Pancreas (tissue), 10 donors: Measurements from ENCODE around the gene FLOT1. TPM values are rescaled to one million over a fixed set of nuclear protein-coding genes. Genes with fewer than 3 reads are reported as not detected.
"Not testable (repeated sequence)": the region's sequence is repeated elsewhere in the genome, so short reads cannot be mapped to it uniquely, and the experiment has no call there.

Experiments used
- ATAC-seq, 4 donors: fragments of 200-7000 bp; cut with Tn5 transposase; one replicate each; pipeline versions ENCODE4 v1.8.0 to v1.9.1; 2020; ENCODE audit warnings: mild to moderate bottlenecking in 4 of 4, moderate library complexity in 4 of 4
- DNase-seq, 6 donors: peaks; one replicate each; pipeline ENCODE4 v3.0.0-alpha.2; 2020
- FAIRE-seq: peaks from 2 replicates; lab custom pipeline; 2012; peaks lifted over from hg19 to GRCh38; lab: Jason Lieb, UNC
- H3K27ac ChIP-seq, 4 donors: fragments of 200-600 bp; sonication (generic); 1 replicate in 3 of 4; 2 replicates in 1 of 4; pipeline versions ENCODE4 v1.5.0 to v1.8.0; 2020
- H3K27me3 ChIP-seq, 4 donors: fragments of 200-600 bp; one replicate each; pipeline ENCODE4 v1.8.0; 2021
- H3K36me3 ChIP-seq, 3 donors: fragments of 200-600 bp; sonication (generic) in 1 of 3; one replicate each; pipeline versions ENCODE4 v1.5.0 to v1.8.0; 2020 to 2021
- H3K4me1 ChIP-seq, 3 donors: fragments of 200-600 bp; one replicate each; pipeline ENCODE4 v1.8.0; 2021
- H3K4me3 ChIP-seq, 4 donors: fragments of 200-600 bp; sonication (generic) in 2 of 4; one replicate each; pipeline versions ENCODE4 v1.5.0 to v1.8.0; 2020 to 2021
- H3K9me3 ChIP-seq, 4 donors: fragments of 200-600 bp; one replicate each; pipeline ENCODE4 v1.8.0; 2021
- WGBS, 2 donors: extraction: QIAGEN DNeasy Blood & Tissue Kit; methylation state at CpG; one replicate each; pipeline ENCODE4 v1.1.7; 2013; 5-methylcytosine and 5-hydroxymethylcytosine counted together
- intact Hi-C, 3 donors: fragments of 100-400 bp; cut with DNase I; formaldehyde crosslinking; loops; one replicate each; pipeline versions ENCODE4 v1.11.1 to v1.14.2; 2022
- polyA plus RNA-seq, 2 donors: library from polyadenylated mRNA; stranded (reverse); fragments of 200-250 nt; gene quantifications; one replicate each; pipeline ENCODE4 v1.2.3, GENCODE V29; 2013
- total RNA-seq, 6 donors: library from RNA; stranded (reverse); fragmentation: NEBNext Ultra II Directional in 4 of 6; extraction: Animal tissue kit (Norgen Biotek cat#: 25700) in 4 of 6; gene quantifications; one replicate each; pipeline versions ENCODE4 v1.2.1 to v1.2.4, GENCODE V29; 2021 to 2023
- TF ChIP-seq, protein P1 (sequence below), 4 donors: fragments of 200-600 bp; sonication (generic) in 3 of 4; IDR thresholded peaks; one replicate each; pipeline versions ENCODE4 v1.5.0 to v1.8.0; 2021; ENCODE audit warnings: antibody characterized with exemption in 4 of 4
- donor health status: healthy with polysubstance abuse.
- donor health status: DM: no; HTN: no; CAD: no; lungs with moderate emphysema.
- donor health status: DM: no; HTN: no; CAD: no.
- donor health status: control.
- donor health status: control.
- donor health status: Bipolar disorder and iron deficiency.
- donor health status: DM: yes; HTN: yes; CAD: no.
- donor health status: DM: no; HTN: no; CAD: no.
- donor health status: DM: no; HTN: no; CAD: no.
- donor health status: DM: yes; HTN: yes; CAD: no.

FLOT1 gene
- total and polyA plus RNA-seq, 8 donors: 45.7 to 151 (median 61.8) TPM

DNA sequence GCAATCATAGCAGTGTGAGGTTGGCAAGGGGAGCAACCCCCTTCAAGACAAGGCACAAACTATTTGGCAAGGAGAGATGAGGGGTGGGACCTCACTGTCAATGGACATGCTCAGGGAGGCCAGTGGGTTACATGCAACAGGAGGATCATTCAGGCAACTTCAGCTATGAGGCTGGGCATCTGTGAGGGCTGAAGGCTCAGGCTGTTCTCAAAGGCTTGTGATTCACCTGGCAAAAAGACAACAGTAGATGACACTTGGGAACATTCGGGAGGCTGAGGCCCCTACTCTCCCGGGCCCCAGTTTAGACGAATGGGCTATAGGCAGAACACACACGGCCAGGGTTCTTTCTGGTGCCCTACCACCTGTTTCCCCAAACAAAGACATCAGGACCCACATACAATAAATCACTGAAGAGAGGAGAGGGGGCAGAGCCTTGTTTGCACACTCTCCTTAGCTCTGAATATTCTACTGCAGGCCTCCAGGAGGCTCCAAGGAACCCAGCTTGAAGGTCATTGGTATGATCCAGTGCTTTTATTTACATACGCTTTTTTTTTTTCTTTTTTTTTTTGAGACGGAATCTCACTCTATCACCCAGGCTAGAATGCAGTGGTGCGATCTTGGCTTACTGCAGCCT, 14.4 kb downstream of the FLOT1 start:
- 68 to 75% methylated on average over 7 of the region's 7 CpGs for WGBS, 2 donors
- intact Hi-C loops: loop anchor here in 2 of 3 donors (5.0 to 10.0 kb wide), 2 partner anchors 46 to 183 kb away; no protein-coding TSS in a partner anchor
- Histone ChIP-seq H3K9me3 (no peaks in the 10 kb centered on the region), H3K36me3 (peaks cover 0 to 46% (median 10%) of the 10 kb centered on the region in 3 donors), H3K27ac (no peak overlapping the region), H3K4me3 (no peak overlapping the region), H3K27me3 (no peaks in the 10 kb centered on the region), H3K4me1 (peaks cover 0 to 8% (median 3%) of the 10 kb centered on the region in 3 donors)
- ATAC-seq: no peak
- TF ChIP-seq, protein P1, sequence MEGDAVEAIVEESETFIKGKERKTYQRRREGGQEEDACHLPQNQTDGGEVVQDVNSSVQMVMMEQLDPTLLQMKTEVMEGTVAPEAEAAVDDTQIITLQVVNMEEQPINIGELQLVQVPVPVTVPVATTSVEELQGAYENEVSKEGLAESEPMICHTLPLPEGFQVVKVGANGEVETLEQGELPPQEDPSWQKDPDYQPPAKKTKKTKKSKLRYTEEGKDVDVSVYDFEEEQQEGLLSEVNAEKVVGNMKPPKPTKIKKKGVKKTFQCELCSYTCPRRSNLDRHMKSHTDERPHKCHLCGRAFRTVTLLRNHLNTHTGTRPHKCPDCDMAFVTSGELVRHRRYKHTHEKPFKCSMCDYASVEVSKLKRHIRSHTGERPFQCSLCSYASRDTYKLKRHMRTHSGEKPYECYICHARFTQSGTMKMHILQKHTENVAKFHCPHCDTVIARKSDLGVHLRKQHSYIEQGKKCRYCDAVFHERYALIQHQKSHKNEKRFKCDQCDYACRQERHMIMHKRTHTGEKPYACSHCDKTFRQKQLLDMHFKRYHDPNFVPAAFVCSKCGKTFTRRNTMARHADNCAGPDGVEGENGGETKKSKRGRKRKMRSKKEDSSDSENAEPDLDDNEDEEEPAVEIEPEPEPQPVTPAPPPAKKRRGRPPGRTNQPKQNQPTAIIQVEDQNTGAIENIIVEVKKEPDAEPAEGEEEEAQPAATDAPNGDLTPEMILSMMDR (IDR thresholded peaks at IDR 0.05): no peak
- DNase-seq: no peak
- no peak for FAIRE-seq

DNA sequence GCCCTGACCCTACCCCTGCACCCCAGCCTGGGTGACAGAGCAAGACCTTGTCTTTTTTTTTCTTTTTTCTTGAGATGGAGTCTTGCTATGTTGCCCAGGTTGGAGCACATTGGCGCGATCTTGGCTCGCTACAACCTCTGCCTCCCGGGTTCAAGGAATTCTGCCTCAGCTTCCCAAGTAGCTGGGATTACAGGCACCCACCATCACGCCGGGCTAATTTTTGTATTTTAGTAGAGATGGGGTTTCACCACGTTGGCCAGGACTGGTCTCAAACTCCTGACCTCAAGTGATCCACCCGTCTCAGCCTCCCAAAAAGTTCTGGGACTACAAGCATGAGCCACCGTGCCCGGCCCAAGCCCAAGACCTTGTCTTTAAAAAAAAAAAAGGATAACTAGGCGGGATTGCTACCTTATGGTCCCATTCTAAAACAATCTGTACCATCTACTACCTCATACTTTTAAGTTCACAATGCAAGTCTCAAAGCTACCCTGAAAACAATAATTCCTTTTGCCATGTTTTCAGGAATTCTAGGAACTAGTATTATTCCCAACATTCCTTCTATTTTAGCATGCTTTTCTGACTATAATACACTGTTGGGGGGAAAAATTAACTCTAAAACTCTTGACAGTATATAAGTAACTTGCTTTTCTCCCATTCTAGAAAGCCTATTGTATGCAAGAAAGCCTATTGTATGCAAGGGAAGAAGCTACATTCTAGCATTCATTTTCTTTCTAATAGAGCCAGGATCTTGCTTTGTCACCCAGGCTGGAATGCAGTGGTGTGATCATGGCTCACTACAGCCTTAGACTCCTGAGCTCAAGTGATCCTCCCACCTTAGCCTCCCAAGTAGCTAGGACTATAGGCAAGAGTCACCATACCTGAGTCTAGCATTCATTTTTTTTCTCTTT, 15.7 kb downstream of the FLOT1 start:
- Histone ChIP-seq H3K27ac (no peak overlapping the region), H3K9me3 (no peaks in the 10 kb centered on the region), H3K4me1 (peaks cover 0 to 11% (median 3%) of the 10 kb centered on the region in 3 donors), H3K4me3 (no peak overlapping the region), H3K36me3 (peaks cover 0 to 43% (median 14%) of the 10 kb centered on the region in 3 donors), H3K27me3 (no peaks in the 10 kb centered on the region)
- TF ChIP-seq, protein P1 (IDR thresholded peaks at IDR 0.05): no peak
- no peak for FAIRE-seq
- 90 to 91% methylated on average over 11 of the region's 11 CpGs for WGBS, 2 donors
- no peak for ATAC-seq
- intact Hi-C loops: loop anchor here in 2 of 3 donors (5.0 to 10.0 kb wide), 2 partner anchors 44 to 182 kb away; no protein-coding TSS in a partner anchor
- no peak for DNase-seq

DNA sequence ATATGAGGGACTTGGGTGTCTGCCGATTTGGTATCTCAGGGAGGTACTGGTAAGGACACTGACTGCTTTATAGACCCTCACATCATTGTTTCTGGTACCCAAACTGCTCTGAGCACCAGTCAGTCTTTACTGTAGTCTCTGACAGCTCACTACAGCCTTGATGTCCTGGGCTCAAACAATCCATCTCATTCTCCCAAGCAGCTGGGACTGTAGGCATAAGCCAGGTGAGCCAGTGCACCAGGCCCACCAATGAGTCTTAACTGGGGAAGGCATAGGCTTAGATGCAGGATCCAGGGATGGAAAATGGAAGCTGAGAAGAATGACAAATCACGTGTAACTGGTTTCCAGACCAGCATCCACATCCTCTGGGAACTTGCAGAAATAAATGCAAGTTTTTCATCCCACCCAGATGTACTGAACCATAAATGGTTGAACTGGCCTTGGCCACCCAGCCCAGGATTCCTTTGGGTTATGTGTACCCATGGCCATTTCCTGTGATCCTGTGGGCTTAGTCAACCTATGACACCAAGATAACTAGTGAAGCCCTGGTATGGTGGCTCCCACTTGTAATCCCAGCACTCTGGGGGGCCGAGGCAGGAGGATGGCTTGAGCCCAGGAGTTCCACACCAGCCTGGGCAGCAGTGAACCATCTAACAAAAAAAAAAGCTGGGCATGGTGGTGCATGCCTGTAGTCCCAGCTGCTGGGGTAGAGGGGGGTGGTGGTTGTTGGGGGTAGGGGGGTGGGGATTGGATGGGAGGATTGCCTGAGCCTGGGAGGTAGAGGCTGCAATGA, 16.6 kb downstream of the FLOT1 start:
- Histone ChIP-seq H3K36me3 (peaks cover 0 to 43% (median 14%) of the 10 kb centered on the region in 3 donors), H3K4me1 (peaks cover 0 to 7% (median 0%) of the 10 kb centered on the region in 3 donors), H3K9me3 (no peaks in the 10 kb centered on the region), H3K27me3 (no peaks in the 10 kb centered on the region), H3K4me3 (no peak overlapping the region), H3K27ac (no peak overlapping the region)
- ATAC-seq (no peak), FAIRE-seq (no peak), DNase-seq (no peak)
- intact Hi-C loops: loop anchor here in 2 of 3 donors (5.0 to 10.0 kb wide), 2 partner anchors 44 to 181 kb away; no protein-coding TSS in a partner anchor
- TF ChIP-seq, protein P1 (IDR thresholded peaks at IDR 0.05): no peak
- 65 to 75% methylated on average over 3 of the region's 3 CpGs for WGBS, 2 donors

DNA sequence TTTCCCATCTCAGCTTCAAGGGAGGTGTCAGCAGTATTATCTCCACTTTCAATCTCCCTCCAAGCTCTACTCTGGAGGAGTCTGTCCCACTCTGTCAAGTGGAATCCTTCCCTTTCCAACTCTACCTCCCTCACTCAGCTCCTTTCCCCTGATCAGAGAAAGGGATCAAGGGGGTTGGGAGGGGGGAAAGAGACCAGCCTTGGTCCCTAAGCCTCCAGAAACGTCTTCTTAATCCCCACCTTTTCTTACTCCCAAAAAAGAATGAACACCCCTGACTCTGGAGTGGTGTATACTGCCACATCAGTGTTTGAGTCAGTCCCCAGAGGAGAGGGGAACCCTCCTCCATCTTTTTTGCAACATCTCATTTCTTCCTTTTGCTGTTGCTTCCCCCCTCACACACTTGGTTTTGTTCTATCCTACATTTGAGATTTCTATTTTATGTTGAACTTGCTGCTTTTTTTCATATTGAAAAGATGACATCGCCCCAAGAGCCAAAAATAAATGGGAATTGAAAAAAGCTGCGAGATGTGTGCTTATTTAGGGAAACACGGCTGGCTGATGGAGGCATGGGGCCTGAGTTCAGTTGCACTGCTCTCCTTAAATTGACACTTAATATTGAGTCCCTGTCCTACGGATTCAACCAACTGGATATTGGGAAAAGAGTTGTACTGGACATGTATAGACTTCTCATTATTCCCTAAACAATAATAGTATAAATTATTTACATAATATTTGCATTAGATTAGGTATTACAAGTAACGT, 17.4 kb downstream of the FLOT1 start:
- H3K4me1 ChIP-seq: peaks cover 0 to 4% (median 0%) of the 10 kb centered on the region in 3 donors
- H3K27ac ChIP-seq: no peak overlapping the region
- FAIRE-seq (no peak), ATAC-seq (no peak), DNase-seq (no peak)
- intact Hi-C loops: loop anchor here (5.0 to 10.0 kb wide), 2 partner anchors 43 to 180 kb away; no protein-coding TSS in a partner anchor
- H3K27me3 ChIP-seq: no peaks in the 10 kb centered on the region
- no peak overlapping the region for H3K4me3 ChIP-seq
- H3K9me3 ChIP-seq: no peaks in the 10 kb centered on the region
- peaks cover 0 to 43% (median 14%) of the 10 kb centered on the region in 3 donors for H3K36me3 ChIP-seq
- 48 to 62% methylated on average over 6 of the region's 6 CpGs for WGBS, 2 donors
- TF ChIP-seq, protein P1 (IDR thresholded peaks at IDR 0.05): no peak

DNA sequence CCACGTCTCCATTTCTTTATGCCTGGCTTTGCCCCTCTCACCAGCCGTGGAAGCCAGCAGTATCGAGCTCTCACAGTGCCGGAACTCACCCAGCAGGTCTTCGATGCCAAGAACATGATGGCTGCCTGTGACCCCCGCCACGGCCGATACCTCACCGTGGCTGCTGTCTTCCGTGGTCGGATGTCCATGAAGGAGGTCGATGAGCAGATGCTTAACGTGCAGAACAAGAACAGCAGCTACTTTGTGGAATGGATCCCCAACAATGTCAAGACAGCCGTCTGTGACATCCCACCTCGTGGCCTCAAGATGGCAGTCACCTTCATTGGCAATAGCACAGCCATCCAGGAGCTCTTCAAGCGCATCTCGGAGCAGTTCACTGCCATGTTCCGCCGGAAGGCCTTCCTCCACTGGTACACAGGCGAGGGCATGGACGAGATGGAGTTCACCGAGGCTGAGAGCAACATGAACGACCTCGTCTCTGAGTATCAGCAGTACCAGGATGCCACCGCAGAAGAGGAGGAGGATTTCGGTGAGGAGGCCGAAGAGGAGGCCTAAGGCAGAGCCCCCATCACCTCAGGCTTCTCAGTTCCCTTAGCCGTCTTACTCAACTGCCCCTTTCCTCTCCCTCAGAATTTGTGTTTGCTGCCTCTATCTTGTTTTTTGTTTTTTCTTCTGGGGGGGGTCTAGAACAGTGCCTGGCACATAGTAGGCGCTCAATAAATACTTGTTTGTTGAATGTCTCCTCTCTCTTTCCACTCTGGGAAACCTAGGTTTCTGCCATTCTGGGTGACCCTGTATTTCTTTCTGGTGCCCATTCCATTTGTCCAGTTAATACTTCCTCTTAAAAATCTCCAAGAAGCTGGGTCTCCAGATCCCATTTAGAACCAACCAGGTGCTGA, 18.4 kb downstream of the FLOT1 start:
- not testable (repeated sequence) for FAIRE-seq, H3K27ac ChIP-seq, H3K4me1 ChIP-seq, H3K27me3 ChIP-seq, H3K9me3 ChIP-seq, ATAC-seq, H3K4me3 ChIP-seq
- 59 to 65% methylated on average over 29 of the region's 29 CpGs for WGBS, 2 donors
- DNase-seq: peak in 2 of 6 donors; percentile 38 to 60
- peaks cover 0 to 33% (median 11%) of the 10 kb centered on the region in 3 donors for H3K36me3 ChIP-seq
- intact Hi-C loops: loop anchor here in 2 of 3 donors (2.0 to 10.0 kb wide), 3 partner anchors 42 to 179 kb away; no protein-coding TSS in a partner anchor
